Mucosa of descending colon (tissue), 3 donors: Measurements from ENCODE around the gene DDAH1. TPM values are rescaled to one million over a fixed set of nuclear protein-coding genes. Genes with fewer than 3 reads are reported as not detected.

ENCODE experiments used
- ATAC-seq: fragments of 200-7000 bp; cut with Tn5 transposase; one replicate; pipeline ENCODE4 v1.9.1; 2020; ENCODE audit warnings: mild to moderate bottlenecking, moderate library complexity
- DNase-seq, 3 donors: peaks; one replicate each; pipeline ENCODE4 v3.0.0-alpha.2; 2020
- H3K36me3 ChIP-seq: fragments of 200-600 bp; one replicate; pipeline ENCODE4 v1.8.0; 2021; ENCODE audit warnings: low read depth, mild to moderate bottlenecking
- H3K4me1 ChIP-seq: fragments of 200-600 bp; one replicate; pipeline ENCODE4 v1.8.0; 2021; ENCODE audit warnings: low read depth, mild to moderate bottlenecking
- H3K4me3 ChIP-seq: fragments of 200-600 bp; one replicate; pipeline ENCODE4 v1.8.0; 2021; ENCODE audit warnings: mild to moderate bottlenecking
- H3K9me3 ChIP-seq: fragments of 200-600 bp; one replicate; pipeline ENCODE4 v1.8.0; 2021; ENCODE audit warnings: mild to moderate bottlenecking
- CTCF ChIP-seq: fragments of 200-600 bp; IDR thresholded peaks from one replicate; pipeline ENCODE4 v1.8.0; 2022; ENCODE audit warnings: antibody characterized with exemption, mild to moderate bottlenecking
- intact Hi-C, 2 donors: fragments of 100-400 bp; cut with DNase I in 1 of 2; cut with micrococcal nuclease in 1 of 2; formaldehyde crosslinking; loops; one replicate each; pipeline versions ENCODE4 v1.11.0 to v1.11.1; 2022; cut with DNase I, micrococcal nuclease
- total RNA-seq, 3 donors: library from RNA; stranded (reverse); fragmentation: NEBNext Ultra II Directional in 2 of 3; extraction: Animal tissue kit (Norgen Biotek cat#: 25700) in 2 of 3; gene quantifications; one replicate each; pipeline versions ENCODE4 v1.2.1 to v1.2.4, GENCODE V29; 2021 to 2023
- donor health status: DM: no; HTN: no; CAD: no; lungs with moderate emphysema.
- donor health status: DM: no; HTN: no; CAD: no.
- donor health status: DM: no; HTN: yes; CAD: no.

Gene DDAH1
- total RNA-seq, 3 donors from 2014 or later, result 45.9 to 86.3 (median 74.1) TPM

GRCh38 chr1:85467929-85468540 lies 3.1 kb upstream of the DDAH1 start:
- intact Hi-C loops, result no loop called here
- Histone ChIP-seq H3K4me3 (no peak overlapping the region), H3K9me3 (no peaks in the 10 kb centered on the region), H3K36me3 (no peaks in the 10 kb centered on the region), H3K4me1 (peaks cover 7% of the 10 kb centered on the region)
- no peak for TF ChIP-seq CTCF
- DNase-seq (no peak), ATAC-seq (no peak)

GRCh38 chr1:85467036-85467435 lies 2.1 kb upstream of the DDAH1 start:
- no peak for ATAC-seq
- intact Hi-C loops, result no loop called here

GRCh38 chr1:85465786-85466134 lies 801 bp upstream of the DDAH1 start:
- ATAC-seq, result no peak
- DNase-seq, result no peak
- H3K4me1 ChIP-seq, result peaks cover 14% of the 10 kb centered on the region

More at GRCh38 chr1:85467036-85467435, 2.1 kb upstream of the DDAH1 start:
- Histone ChIP-seq H3K4me3 (no peak overlapping the region), H3K36me3 (no peaks in the 10 kb centered on the region), H3K9me3 (no peaks in the 10 kb centered on the region), H3K4me1 (peaks cover 7% of the 10 kb centered on the region)
- no peak for DNase-seq
- no peak for TF ChIP-seq CTCF

GRCh38 chr1:85464497-85465098 lies 361 bp downstream of the DDAH1 start:
- no peaks in the 10 kb centered on the region for H3K9me3 ChIP-seq
- peak; percentile 82 for ATAC-seq
- no peak for TF ChIP-seq CTCF
- intact Hi-C loops, result no loop called here
- H3K4me1 ChIP-seq, result peaks cover 23% of the 10 kb centered on the region
- peak; percentile 79 to 86 (median 85) for DNase-seq
- peak overlapping the region; percentile 64 for H3K4me3 ChIP-seq
- no peaks in the 10 kb centered on the region for H3K36me3 ChIP-seq

More at GRCh38 chr1:85465786-85466134, 801 bp upstream of the DDAH1 start:
- intact Hi-C loops, result no loop called here
- TF ChIP-seq CTCF, result no peak
- H3K9me3 ChIP-seq, result no peaks in the 10 kb centered on the region
- no peaks in the 10 kb centered on the region for H3K36me3 ChIP-seq
- no peak overlapping the region for H3K4me3 ChIP-seq

GRCh38 chr1:85463731-85464496 lies 1.0 kb downstream of the DDAH1 start:
- ATAC-seq (peak; percentile 9), DNase-seq (peak in 1 of 3 donors; percentile 21)
- H3K9me3 ChIP-seq, result no peaks in the 10 kb centered on the region
- TF ChIP-seq CTCF, result no peak
- peak overlapping the region; percentile 64 for H3K4me3 ChIP-seq
- intact Hi-C loops, result no loop called here
- H3K4me1 ChIP-seq, result peaks cover 23% of the 10 kb centered on the region
- H3K36me3 ChIP-seq, result no peaks in the 10 kb centered on the region
